Testis (tissue), 2 donors: ENCODE measurements around the gene OTOG.

ENCODE experiments used
- POLR2A ChIP-seq: fragments of 450-650 bp; IDR thresholded peaks from one replicate; pipeline ENCODE4 v1.6.1; 2017; ENCODE audit warnings: antibody characterized with exemption, mild to moderate bottlenecking, moderate library complexity
- TF ChIP-seq, protein P1 (sequence below), 3 experiments: fragments of 450-650 bp in 2 of 3; fragments of 200-600 bp in 1 of 3; sonication (generic) in 1 of 3; IDR thresholded peaks; one replicate each; pipeline ENCODE4 v1.5.1; 2016 to 2019; ENCODE audit warnings: antibody characterized with exemption in 3 of 3, mild to moderate bottlenecking in 2 of 3, moderate library complexity in 1 of 3

DNA sequence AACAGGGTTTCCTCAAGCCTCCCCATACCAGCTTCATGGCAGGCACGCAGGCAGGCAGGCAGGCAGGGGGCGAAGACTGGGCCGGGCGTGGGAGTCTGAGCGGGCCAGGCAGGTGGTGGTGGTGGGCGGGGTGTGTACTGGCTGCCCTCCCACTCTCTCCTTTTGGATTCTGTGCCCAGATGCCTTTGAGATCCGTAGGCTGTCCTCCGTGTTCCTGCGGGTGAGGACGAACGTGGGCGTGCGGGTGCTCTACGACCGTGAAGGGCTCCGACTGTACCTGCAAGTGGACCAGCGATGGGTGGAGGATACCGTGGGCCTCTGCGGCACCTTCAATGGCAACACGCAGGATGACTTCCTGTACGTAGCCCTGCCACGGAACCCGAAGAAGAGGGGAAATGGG, 23.0 kb downstream of the OTOG start:
- TF ChIP-seq POLR2A: no peak
- TF ChIP-seq, protein P1, sequence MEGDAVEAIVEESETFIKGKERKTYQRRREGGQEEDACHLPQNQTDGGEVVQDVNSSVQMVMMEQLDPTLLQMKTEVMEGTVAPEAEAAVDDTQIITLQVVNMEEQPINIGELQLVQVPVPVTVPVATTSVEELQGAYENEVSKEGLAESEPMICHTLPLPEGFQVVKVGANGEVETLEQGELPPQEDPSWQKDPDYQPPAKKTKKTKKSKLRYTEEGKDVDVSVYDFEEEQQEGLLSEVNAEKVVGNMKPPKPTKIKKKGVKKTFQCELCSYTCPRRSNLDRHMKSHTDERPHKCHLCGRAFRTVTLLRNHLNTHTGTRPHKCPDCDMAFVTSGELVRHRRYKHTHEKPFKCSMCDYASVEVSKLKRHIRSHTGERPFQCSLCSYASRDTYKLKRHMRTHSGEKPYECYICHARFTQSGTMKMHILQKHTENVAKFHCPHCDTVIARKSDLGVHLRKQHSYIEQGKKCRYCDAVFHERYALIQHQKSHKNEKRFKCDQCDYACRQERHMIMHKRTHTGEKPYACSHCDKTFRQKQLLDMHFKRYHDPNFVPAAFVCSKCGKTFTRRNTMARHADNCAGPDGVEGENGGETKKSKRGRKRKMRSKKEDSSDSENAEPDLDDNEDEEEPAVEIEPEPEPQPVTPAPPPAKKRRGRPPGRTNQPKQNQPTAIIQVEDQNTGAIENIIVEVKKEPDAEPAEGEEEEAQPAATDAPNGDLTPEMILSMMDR (IDR thresholded peaks at IDR 0.05): no peak
